T-helper 1 cell (primary cell): ENCODE results near the gene ZBTB40.

ENCODE experiments used
- DNase-seq, 5 donors: peaks; one replicate each; pipeline ENCODE4 v3.0.0-alpha.2; 2012 to 2020

Gene ZBTB40

DNA sequence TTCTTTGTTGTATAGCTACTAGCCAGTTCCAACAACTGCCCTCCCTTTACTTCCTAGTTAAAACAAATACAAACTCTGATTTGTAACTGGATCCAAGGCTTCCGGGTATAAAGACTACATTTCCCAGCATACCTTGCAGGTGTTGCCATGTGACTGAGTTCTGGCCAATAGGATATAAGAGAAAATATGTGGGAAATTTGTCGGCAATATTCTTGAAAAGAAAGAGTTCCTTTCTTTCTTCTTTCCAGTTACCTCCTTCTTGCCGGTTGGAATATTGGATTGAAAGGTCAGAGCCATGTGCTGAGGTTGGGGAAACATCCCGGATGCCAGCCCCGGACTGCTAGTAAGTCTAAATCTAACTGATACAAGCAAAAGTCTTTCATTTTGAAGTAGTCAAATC, 23.0 kb upstream of the ZBTB40 start:
- DNase-seq: peak in 2 of 5 donors; percentile 10 to 40

DNA sequence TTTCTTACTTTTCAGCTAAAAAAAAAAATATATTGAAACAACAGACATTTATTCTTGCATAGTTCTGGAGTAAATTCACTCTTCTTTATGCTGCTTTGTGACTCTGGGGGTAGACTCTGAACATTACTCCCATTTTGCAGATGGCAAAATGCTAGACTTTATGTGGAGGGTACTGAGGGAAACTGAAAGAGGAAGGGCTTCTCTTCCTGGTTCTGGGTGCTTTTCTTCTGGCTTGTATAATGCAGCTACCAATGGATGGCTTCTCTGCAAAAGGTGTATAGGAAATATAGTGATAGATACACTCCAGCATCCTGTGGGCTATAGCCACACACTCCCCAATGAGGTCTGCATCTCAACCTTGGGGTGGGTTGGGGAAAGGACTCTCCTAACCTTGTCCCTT, 19.7 kb upstream of the ZBTB40 start:
- DNase-seq: no peak

GRCh38 chr1:22434717-22435116, 16.9 kb upstream of the ZBTB40 start:
- DNase-seq: no peak

DNA sequence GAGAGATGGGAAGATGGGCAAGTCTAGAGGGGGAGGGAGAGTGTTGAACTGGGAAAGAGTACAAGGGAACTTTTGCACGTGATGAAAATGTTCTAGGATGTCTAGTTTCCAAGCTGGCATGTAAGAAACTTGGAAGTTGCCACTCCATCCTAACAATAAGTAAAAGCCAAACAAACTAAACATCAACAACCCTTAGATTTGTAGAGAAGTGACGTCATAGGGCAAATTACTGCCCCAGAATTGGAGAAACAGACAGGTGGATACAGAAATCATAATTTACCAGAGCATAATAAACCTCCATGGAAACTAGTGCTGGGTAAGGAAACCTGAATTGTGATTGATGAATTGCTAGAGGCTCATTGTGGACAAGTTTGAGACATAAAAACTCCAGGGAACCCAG, 14.7 kb upstream of the ZBTB40 start:
- DNase-seq: no peak

- DNase-seq: no peak
These were observed 14.1 kb upstream of the ZBTB40 start for GRCh38 chr1:22437573-22437972.

GRCh38 chr1:22440582-22440981, 11.1 kb upstream of the ZBTB40 start:
- no peak for DNase-seq

DNA sequence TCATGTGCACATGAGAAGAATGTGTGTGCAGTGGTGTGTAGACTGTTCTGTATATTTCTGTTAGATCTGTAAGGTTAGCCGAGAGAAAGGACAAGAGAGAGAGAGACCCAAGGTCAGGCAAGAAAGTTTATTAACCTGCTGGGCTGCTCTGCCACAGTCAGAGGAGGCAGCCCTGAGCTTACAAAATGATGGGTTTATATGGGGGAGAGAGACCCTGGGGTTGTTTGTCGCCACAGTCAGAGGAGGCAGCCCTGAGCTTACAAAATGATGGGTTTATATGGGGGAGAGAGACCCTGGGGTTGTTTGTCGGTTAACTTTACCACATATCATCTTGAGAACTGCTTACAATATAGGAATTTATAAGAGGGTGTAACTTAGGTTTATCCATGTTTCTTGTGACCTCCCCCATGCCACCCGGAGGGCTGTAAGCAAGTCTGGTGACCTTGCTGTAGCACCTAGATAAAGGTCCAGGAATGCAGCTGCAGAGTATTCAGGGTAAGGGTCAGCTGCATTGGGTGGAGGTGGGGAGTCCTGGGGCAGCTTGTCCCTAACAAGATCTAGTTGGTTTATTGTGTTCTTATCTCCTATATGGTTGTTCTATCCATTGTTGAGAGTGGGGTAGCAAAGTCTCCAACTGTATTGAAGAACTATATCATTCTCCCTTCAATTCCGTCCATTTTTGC, 9.3 kb upstream of the ZBTB40 start:
- DNase-seq: no peak

GRCh38 chr1:22443332-22443731, 8.3 kb upstream of the ZBTB40 start:
- DNase-seq: no peak

- DNase-seq: no peak
These were observed 6.8 kb upstream of the ZBTB40 start for GRCh38 chr1:22444856-22445255.

DNA sequence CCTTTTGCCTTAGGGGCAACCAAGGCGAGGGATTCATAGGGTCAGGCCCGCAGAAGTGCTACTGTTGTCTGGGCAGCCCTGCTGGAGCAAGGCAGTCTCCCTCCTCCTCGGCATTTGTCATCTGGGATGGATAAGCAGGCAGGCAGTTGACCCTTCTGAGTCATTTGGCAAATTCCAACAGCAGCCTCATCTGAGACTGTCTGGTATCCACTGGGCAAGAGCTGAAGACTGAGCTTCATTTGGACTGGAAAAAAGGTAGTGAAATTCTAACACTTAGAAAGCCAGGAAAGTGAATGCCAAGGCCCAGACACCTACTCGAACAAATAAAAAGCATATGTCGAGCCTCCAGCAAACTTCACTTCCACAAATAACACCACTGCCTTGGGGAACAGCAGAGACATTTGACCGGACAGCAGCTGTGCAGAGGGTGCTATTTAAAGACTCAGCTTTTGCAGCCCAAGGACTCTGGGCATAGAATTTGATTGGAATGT, 4.0 kb upstream of the ZBTB40 start:
- no peak for DNase-seq

GRCh38 chr1:22449636-22450035, 2.0 kb upstream of the ZBTB40 start:
- DNase-seq: no peak

- DNase-seq: no peak
These were observed 1.2 kb upstream of the ZBTB40 start for GRCh38 chr1:22450351-22451021.

DNA sequence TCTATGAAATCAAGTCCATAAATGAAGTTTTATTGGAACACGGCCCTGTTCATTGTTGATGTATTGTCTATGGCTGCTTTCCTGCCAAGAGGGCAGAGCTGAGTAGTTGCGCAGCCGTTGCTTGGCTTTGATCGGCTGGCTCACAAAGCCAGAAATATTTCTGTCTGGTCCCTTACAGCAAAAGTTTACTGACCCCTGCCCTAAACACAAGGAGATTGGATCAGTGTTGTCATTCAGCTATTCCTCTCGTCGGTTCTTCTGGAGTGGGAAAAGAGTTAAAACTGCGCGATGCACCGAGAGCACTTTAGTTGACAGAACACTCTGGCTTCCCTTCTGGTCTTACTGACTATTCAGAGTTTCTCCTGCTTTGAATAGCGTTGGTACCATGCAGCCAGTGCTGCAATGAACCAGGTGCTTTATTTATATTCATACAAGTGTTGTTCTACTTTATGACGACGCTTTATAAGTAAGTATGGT, 868 bp downstream of the ZBTB40 start:
- DNase-seq: no peak

DNA sequence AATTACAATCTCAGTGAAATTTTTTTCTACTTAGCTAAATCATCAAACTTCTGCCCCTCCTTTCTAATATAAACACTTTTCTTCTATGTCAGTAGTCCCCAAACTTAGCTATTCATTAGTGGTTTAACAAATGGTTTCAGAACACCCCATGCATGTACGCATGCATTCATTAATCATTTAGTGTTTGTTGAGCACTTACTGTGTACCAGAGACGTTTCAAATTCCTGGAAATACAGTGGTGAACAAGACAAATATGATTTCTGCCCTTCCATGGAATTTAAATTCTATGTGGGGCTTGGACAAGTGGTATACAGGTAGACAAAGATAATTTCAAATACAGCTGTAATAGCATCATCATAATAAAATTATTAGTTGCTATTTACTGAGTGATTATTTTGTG, 1.5 kb downstream of the ZBTB40 start:
- no peak for DNase-seq

DNA sequence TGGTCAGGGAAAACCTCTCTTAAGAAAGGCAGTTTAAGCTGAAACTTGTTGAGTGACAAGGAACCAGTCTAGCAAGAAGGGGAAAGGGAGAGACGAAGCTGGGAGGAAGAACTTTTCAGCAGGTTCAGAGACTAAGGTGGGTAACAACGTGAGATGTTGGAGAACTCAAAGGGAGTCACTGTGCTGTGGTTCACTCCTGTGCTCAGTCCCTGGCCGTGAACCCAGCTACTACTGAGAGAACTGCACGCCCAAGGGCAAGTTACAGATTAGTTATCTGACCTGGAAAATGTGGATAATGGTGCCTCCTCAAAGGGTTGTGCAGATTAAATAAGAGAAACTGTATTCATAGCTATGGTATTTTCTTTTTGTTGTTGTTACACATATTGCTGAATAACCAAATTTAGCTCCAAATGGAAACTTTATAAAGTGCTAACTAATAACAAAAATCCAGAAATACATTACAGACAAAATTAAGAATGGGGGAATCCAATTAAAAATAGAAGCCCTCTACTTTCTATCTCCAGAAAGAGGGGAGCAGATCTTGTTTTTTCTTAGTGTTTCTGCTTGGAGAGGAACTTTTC, 2.9 kb downstream of the ZBTB40 start:
- no peak for DNase-seq

DNA sequence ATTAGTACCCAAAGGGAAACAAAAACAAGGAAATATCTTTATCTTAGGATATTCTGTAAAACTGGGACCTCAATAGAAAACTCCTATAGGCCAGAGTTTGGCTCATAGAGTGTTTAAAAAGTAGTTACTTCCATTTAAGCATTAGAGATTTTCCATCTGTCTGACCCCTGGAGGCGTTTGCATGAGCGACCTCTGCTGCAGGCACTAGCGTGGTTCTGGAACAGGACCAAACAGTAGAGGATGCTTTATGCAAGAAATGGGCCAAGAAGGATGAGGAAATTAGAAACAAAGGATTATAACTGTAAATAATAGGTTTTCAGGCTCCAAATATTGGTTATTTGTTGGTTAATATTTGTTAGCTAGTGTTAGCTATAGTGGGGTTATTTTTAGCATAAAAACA, 5.7 kb downstream of the ZBTB40 start:
- DNase-seq: no peak

- no peak for DNase-seq
These were observed 6.2 kb downstream of the ZBTB40 start for GRCh38 chr1:22457836-22458235.

DNA sequence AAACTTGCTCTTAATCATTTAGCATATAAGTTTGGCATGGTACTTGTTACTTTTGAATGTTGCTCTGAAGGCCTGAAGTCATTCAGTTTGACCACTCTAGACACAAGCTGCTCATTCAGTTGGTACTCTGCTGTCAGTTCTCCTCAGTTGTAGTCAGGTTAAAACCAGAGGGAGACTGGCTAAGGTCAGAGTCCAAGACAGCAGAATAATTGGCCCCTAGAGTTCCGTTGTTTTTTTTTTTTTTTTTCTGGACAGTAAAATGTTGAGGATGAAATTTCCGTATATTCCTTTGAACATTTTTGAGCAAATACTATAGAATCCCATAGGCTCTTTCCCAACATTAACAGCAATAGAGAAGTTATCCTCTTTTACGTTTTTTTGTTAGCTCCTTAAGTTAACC, 9.4 kb downstream of the ZBTB40 start:
- DNase-seq: no peak

DNA sequence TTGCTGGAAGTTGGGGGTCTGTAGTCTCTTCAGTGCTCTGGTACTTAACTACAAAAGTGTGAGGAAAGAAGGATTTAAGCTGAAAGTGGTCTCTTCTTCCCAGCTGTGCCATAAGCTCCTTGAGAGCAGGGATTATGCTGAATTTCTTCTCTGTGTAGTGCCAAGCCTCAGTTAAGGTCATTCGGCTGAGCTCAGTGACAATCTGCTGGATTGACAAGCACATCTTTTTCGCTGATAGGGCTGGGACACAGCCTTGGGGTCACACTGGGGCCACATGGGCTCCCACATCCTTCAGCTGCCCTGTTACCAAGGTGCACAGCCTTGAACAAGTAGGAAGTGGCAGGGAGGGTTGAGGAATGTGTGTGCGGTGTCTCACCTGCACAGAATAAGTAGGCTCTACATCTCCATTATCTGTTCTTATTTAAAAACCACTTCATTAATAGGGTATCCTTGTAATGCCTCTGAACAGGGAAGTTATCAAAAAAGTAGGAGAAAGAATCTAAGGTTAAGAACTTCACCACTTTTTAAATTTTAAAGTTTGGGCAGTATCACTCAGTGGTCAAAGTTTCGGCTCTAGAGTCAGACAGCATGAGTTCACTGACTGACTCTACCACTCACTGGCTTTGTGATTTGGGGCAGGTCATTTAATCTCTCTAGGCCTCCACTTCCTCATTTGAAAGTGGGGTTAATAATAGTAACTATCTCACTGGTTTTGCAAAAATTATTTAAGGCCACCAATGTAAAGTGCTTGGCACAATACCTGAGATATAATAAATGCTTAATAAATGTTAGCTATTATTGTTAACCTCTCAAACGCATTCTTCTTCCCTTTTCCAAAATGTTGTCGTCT, 10.3 kb downstream of the ZBTB40 start:
- no peak for DNase-seq

GRCh38 chr1:22462928-22463327, 11.3 kb downstream of the ZBTB40 start:
- DNase-seq: no peak

DNA sequence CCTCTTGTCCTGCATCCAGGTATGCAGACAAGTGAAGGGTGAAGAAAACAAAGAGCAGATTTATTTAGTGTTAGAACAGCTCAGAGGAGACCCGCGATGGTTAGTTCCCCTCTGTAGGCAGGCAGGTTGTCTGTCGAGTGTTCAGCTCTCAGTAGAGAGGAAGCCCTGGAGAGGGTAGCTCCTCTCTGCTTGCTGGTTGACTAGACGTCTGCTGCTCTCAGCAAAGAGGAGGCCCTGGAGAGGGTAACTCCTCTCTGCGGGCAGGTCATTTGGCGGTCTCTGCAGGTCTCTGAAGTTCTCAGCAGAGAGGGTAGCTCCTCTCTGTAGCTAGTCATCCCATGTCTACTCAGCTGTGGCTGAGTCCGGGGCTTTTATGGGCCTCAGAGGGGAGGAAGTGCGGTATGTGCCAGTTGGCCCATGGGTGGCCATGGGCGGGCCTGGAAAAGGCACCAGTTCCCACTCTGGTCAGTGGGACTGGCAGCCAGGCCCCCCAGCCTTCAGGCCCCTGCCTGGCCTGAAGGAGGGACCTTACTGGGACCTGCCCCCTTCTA, 13.4 kb downstream of the ZBTB40 start:
- DNase-seq: no peak

GRCh38 chr1:22465671-22466070, 14.0 kb downstream of the ZBTB40 start:
- DNase-seq: no peak

DNA sequence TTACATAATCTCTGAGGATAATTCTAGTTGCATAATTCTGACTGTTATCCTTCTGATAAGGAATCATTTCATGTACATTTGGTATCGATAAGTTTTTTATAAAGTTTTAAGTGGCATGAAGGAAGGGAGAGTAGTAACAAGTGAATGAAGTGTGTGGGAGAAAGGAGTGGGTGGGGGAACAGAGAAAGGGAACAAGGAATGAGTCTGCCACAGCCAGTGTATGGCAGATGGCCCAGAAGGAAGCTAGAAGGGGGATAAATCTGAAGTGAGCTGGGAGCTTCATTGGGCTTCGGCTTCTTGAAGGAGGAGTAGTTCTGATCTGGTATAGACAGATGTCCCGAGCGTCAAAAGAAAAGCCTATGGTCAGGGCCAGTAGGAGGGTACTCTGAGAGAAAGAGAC, 18.6 kb downstream of the ZBTB40 start:
- DNase-seq: no peak
